GM10248 (cell line): ENCODE data around the gene CFAP299.
"Not testable (repeated sequence)": the region's sequence is repeated elsewhere in the genome, so short reads cannot be mapped to it uniquely, and the experiment has no call there.

Source experiments
- CTCF ChIA-PET: fragments of 300-600 bp; sonication (Branson Sonifier 250); formaldehyde crosslinking; extraction: SDS; loops from one replicate; lab custom pipeline; 2021; ENCODE audit warnings: antibody characterized with exemption; lab: Yijun Ruan, JAX
- POLR2A ChIA-PET: fragments of 350-650 bp; sonication (Branson Sonifier 250); formaldehyde crosslinking; extraction: SDS; loops from one replicate; lab custom pipeline; 2020; ENCODE audit warnings: antibody characterized with exemption; lab: Yijun Ruan, JAX
- DNase-seq: peaks from one replicate; pipeline ENCODE4 v3.0.0; 2012; ENCODE audit errors: extremely low spot score
- CTCF ChIP-seq: IDR thresholded peaks from 2 replicates; pipeline ENCODE4 v1.5.1; 2012; ENCODE audit warnings: mild to moderate bottlenecking, low read depth; ENCODE audit errors: extremely low read depth, missing control alignments, control extremely low read depth

Gene CFAP299

GRCh38 chr4:80751200-80751599, 415.7 kb downstream of the CFAP299 start:
- no peak for TF ChIP-seq CTCF
- CTCF ChIA-PET: no interaction called here

GRCh38 chr4:80767944-80768343, 432.4 kb downstream of the CFAP299 start:
- no peak for DNase-seq
- ChIA-PET CTCF (no interaction called here), POLR2A (no interaction called here)
- TF ChIP-seq CTCF: no peak

More at GRCh38 chr4:80751200-80751599, 415.7 kb downstream of the CFAP299 start:
- DNase-seq: no peak
- POLR2A ChIA-PET: no interaction called here

- CTCF ChIA-PET: no interaction called here
- TF ChIP-seq CTCF: no peak
- POLR2A ChIA-PET: no interaction called here
Measured at GRCh38 chr4:80776168-80776567, 440.6 kb downstream of the CFAP299 start.

GRCh38 chr4:80781431-80781830, 445.9 kb downstream of the CFAP299 start:
- CTCF ChIA-PET: no interaction called here
- no peak for TF ChIP-seq CTCF

More at GRCh38 chr4:80776168-80776567, 440.6 kb downstream of the CFAP299 start:
- DNase-seq: no peak

GRCh38 chr4:80787306-80787705, 451.8 kb downstream of the CFAP299 start:
- TF ChIP-seq CTCF: no peak
- CTCF ChIA-PET: no interaction called here
- no peak for DNase-seq
- POLR2A ChIA-PET: no interaction called here

More at GRCh38 chr4:80781431-80781830, 445.9 kb downstream of the CFAP299 start:
- POLR2A ChIA-PET: no interaction called here
- DNase-seq: no peak

- DNase-seq: no peak
- CTCF ChIA-PET: interaction anchor here (0.9 kb wide), 1 partner anchor 19 kb away, joined by 3 read pairs; no protein-coding TSS in a partner anchor
- TF ChIP-seq CTCF: no peak
- POLR2A ChIA-PET: no interaction called here
Measured at GRCh38 chr4:80788798-80789197, 453.3 kb downstream of the CFAP299 start.

- ChIA-PET CTCF (no interaction called here), POLR2A (no interaction called here)
- DNase-seq: no peak
- TF ChIP-seq CTCF: no peak
Measured at GRCh38 chr4:80790152-80790551, 454.6 kb downstream of the CFAP299 start.

GRCh38 chr4:80793660-80794059, 458.1 kb downstream of the CFAP299 start:
- DNase-seq, POLR2A ChIA-PET, CTCF ChIA-PET: not testable (repeated sequence)
